SK-N-SH (cell line): ENCODE data around the gene LRRN4CL. TPM values are rescaled to one million over a fixed set of nuclear protein-coding genes. Genes with fewer than 3 reads are reported as not detected.
A peak's percentile ranks its signal among the peaks of the same experiment; 100 is the strongest.

Experiments
- CTCF ChIA-PET: fragments of 300-600, 350-600 bp; formaldehyde crosslinking; extraction: SDS; loops from one replicate; lab custom pipeline; 2021; lab: Yijun Ruan, JAX
- POLR2A ChIA-PET: fragments of 350-600 bp; sonication (Branson Sonifier 250); formaldehyde crosslinking; extraction: SDS; loops from one replicate; lab custom pipeline; 2020; ENCODE audit warnings: antibody characterized with exemption, inconsistent platforms; lab: Yijun Ruan, JAX
- DNase-seq: peaks from one replicate; pipeline ENCODE4 v3.0.0; 2012
- H2AFZ ChIP-seq: fragments of 200-600 bp; sonication (generic); 2 replicates; pipeline ENCODE4 v1.8.1; 2016; ENCODE audit warnings: antibody characterized with exemption, mild to moderate bottlenecking, low read depth
- H3F3A ChIP-seq: fragments of 200-600 bp; sonication (generic); replicated peaks from 2 replicates; pipeline ENCODE3; 2016; ENCODE audit warnings: antibody characterized with exemption, mild to moderate bottlenecking; ENCODE audit not compliant: insufficient read depth
- H3K27ac ChIP-seq, 2 experiments: fragments of 200-500 bp in 1 of 2; fragments of 200-600 bp in 1 of 2; sonication (Bioruptor generic) in 1 of 2; sonication (generic), shearing (Covaris generic) in 1 of 2; 2 replicates each; pipeline versions ENCODE4 v1.5.1 to v1.6.1; 2014 to 2016; ENCODE audit warnings: low read depth in 2 of 2, inconsistent platforms in 1 of 2, low read length in 1 of 2, mild to moderate bottlenecking in 1 of 2, mixed read lengths in 1 of 2
- H3K27me3 ChIP-seq: fragments of 200-600 bp; sonication (generic), shearing (Covaris generic); 2 replicates; pipeline ENCODE4 v1.6.1; 2016; ENCODE audit warnings: mixed run types; ENCODE audit not compliant: insufficient read depth
- H3K36me3 ChIP-seq, 2 experiments: fragments of 200-500 bp in 1 of 2; fragments of 200-600 bp in 1 of 2; sonication (Bioruptor generic) in 1 of 2; sonication (generic) in 1 of 2; replicated peaks in 1 of 2; 2 replicates each; pipeline versions ENCODE3 to v1.5.1; 2014 to 2016; ENCODE audit warnings: low read length in 1 of 2, mild to moderate bottlenecking in 1 of 2; ENCODE audit not compliant: insufficient read depth in 2 of 2, control insufficient read depth in 1 of 2
- H3K4me1 ChIP-seq, 2 experiments: fragments of 200-500 bp in 1 of 2; fragments of 200-600 bp in 1 of 2; sonication (Bioruptor generic) in 1 of 2; sonication (generic), shearing (Covaris generic) in 1 of 2; 2 replicates each; pipeline versions ENCODE4 v1.5.1 to v1.6.1; 2014 to 2016; ENCODE audit warnings: low read depth in 1 of 2, low read length in 1 of 2, mixed run types in 1 of 2; ENCODE audit not compliant: insufficient read depth in 2 of 2, control insufficient read depth in 1 of 2
- H3K4me2 ChIP-seq: fragments of 200-600 bp; sonication (generic), shearing (Covaris generic); 2 replicates; pipeline ENCODE4 v1.6.1; 2017; ENCODE audit warnings: mixed run types
- H3K4me3 ChIP-seq, 2 experiments: fragments of 200-500 bp in 1 of 2; fragments of 200-600 bp in 1 of 2; sonication (Bioruptor generic) in 1 of 2; sonication (generic), shearing (Covaris generic) in 1 of 2; 2 replicates each; pipeline versions ENCODE4 v1.5.1 to v1.8.1; 2014 to 2016; ENCODE audit warnings: low read depth in 2 of 2, inconsistent platforms in 1 of 2, low read length in 1 of 2, mild to moderate bottlenecking in 1 of 2, mixed read lengths in 1 of 2, moderate library complexity in 1 of 2
- H3K79me2 ChIP-seq: fragments of 200-600 bp; sonication (generic); 2 replicates; pipeline ENCODE4 v1.8.1; 2017; ENCODE audit warnings: mild to moderate bottlenecking; ENCODE audit not compliant: insufficient read depth
- H3K9ac ChIP-seq: fragments of 200-600 bp; sonication (generic); 2 replicates; pipeline ENCODE4 v1.6.1; 2017; ENCODE audit warnings: mixed run types
- H3K9me2 ChIP-seq: fragments of 200-600 bp; sonication (generic); 2 replicates; pipeline ENCODE4 v1.6.1; 2017; ENCODE audit warnings: mixed run types
- H3K9me3 ChIP-seq: fragments of 200-600 bp; sonication (generic); 2 replicates; pipeline ENCODE4 v1.6.1; 2017; ENCODE audit warnings: mixed run types, mild to moderate bottlenecking, moderate library complexity
- H4K20me1 ChIP-seq: fragments of 200-600 bp; sonication (generic); 2 replicates; pipeline ENCODE4 v1.6.1; 2017; ENCODE audit warnings: mild to moderate bottlenecking, mixed run types; ENCODE audit not compliant: insufficient read depth
- ELF1 ChIP-seq: IDR thresholded peaks from 2 replicates; pipeline ENCODE4 v1.4.0; 2012
- EP300 ChIP-seq, 2 experiments: IDR thresholded peaks; 2 replicates each; pipeline versions ENCODE4 v1.4.0 to v1.6.1; 2012; ENCODE audit warnings: borderline replicate concordance in 1 of 2, low read depth in 1 of 2, low read length in 1 of 2
- FOSL2 ChIP-seq: IDR thresholded peaks from 2 replicates; pipeline ENCODE4 v1.4.0; 2012; ENCODE audit warnings: low read depth, mild to moderate bottlenecking, moderate library complexity, borderline replicate concordance
- GABPA ChIP-seq: IDR thresholded peaks from 2 replicates; pipeline ENCODE4 v1.4.0; 2012; ENCODE audit warnings: low read depth, mild to moderate bottlenecking
- GATA2 ChIP-seq: sonication (generic); formaldehyde crosslinking; IDR thresholded peaks from 2 replicates; pipeline ENCODE4 v1.5.0; 2020; ENCODE audit warnings: mild to moderate bottlenecking, missing genetic modification reagents
- NRF1 ChIP-seq: IDR thresholded peaks from 2 replicates; pipeline ENCODE4 v1.6.1; 2012; ENCODE audit warnings: low read depth, mild to moderate bottlenecking, low read length
- POLR2AphosphoS5 ChIP-seq: IDR thresholded peaks from 2 replicates; pipeline ENCODE4 v1.6.1; 2012; ENCODE audit warnings: low read depth, low read length
- RAD21 ChIP-seq: IDR thresholded peaks from 2 replicates; pipeline ENCODE4 v1.6.1; 2012; ENCODE audit warnings: mild to moderate bottlenecking, low read length
- RCOR1 ChIP-seq: fragments of 150-350 bp; IDR thresholded peaks from 2 replicates; pipeline ENCODE4 v1.6.1; 2017; ENCODE audit warnings: antibody characterized with exemption, low read length
- REST ChIP-seq: IDR thresholded peaks from 2 replicates; pipeline ENCODE4 v1.6.1; 2012; ENCODE audit warnings: mild to moderate bottlenecking, low read depth, low read length, moderate library complexity
- SIN3A ChIP-seq: IDR thresholded peaks from 2 replicates; pipeline ENCODE4 v1.6.1; 2012; ENCODE audit warnings: low read depth, mild to moderate bottlenecking, low read length, moderate library complexity, borderline replicate concordance
- SMC3 ChIP-seq: IDR thresholded peaks from 2 replicates; pipeline ENCODE4 v1.6.1; 2012; ENCODE audit warnings: low read depth, low read length, improper control_type of control experiment
- TCF12 ChIP-seq: IDR thresholded peaks from 2 replicates; pipeline ENCODE4 v1.4.0; 2012
- TEAD4 ChIP-seq: IDR thresholded peaks from 2 replicates; pipeline ENCODE4 v1.4.0; 2012; ENCODE audit warnings: mild to moderate bottlenecking, borderline replicate concordance; ENCODE audit not compliant: insufficient read depth
- USF1 ChIP-seq: IDR thresholded peaks from 2 replicates; pipeline ENCODE4 v1.4.0; 2012; ENCODE audit warnings: low read depth, borderline replicate concordance
- USF2 ChIP-seq: fragments of 150-350 bp; IDR thresholded peaks from 2 replicates; pipeline ENCODE4 v1.6.1; 2017; ENCODE audit warnings: antibody characterized with exemption, low read length, low read depth, borderline replicate concordance
- YY1 ChIP-seq: IDR thresholded peaks from 2 replicates; pipeline ENCODE4 v1.4.0; 2012; ENCODE audit warnings: low read depth, mild to moderate bottlenecking
- ZBTB33 ChIP-seq: IDR thresholded peaks from 2 replicates; pipeline ENCODE4 v1.4.0; 2012; ENCODE audit warnings: low read depth, borderline replicate concordance
- WGBS: methylation state at CpG from one replicate; pipeline ENCODE4 v1.1.6; 2017; ENCODE audit warnings: low lambda C conversion rate; 5-methylcytosine and 5-hydroxymethylcytosine counted together
- polyA plus RNA-seq, 3 experiments: library from polyadenylated mRNA; depleted of rRNA; stranded (reverse); fragments of >200 nt; gene quantifications; 2 replicates each; pipeline ENCODE4 v1.2.3, GENCODE V29; 2012
- TF ChIP-seq, protein P1 (sequence below): IDR thresholded peaks from 2 replicates; pipeline ENCODE4 v1.4.0; 2012; ENCODE audit warnings: low read depth
- TF ChIP-seq, protein P2 (sequence below): IDR thresholded peaks from 2 replicates; pipeline ENCODE4; 2012

The LRRN4CL gene
- polyA plus RNA-seq, 1 of the 3 experiments (the other 2 are of a cell fraction): 0.08 TPM

GRCh38 chr11:62654297-62654696, 35.0 kb downstream of the LRRN4CL start:
- no peak overlapping the region for H3K4me3 ChIP-seq
- WGBS: 90% methylated on average over 11 of the region's 11 CpGs
- peaks cover 5% of the 10 kb centered on the region for H3F3A ChIP-seq
- no peaks in the 10 kb centered on the region for H3K9me3 ChIP-seq
- no peak overlapping the region for H3K4me2 ChIP-seq
- peak overlapping the region; percentile 97; the same call in 1 of the 2 replicates for H2AFZ ChIP-seq
- H3K9ac ChIP-seq: no peak overlapping the region
- H4K20me1 ChIP-seq: no peaks in the 10 kb centered on the region
- TF ChIP-seq USF1: no peak
- TF ChIP-seq NRF1: no peak
- TF ChIP-seq, protein P1, sequence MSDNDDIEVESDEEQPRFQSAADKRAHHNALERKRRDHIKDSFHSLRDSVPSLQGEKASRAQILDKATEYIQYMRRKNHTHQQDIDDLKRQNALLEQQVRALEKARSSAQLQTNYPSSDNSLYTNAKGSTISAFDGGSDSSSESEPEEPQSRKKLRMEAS: no peak
- no peak for TF ChIP-seq FOSL2
- no peak for TF ChIP-seq ELF1
- TF ChIP-seq GABPA: no peak
- TF ChIP-seq, protein P2, sequence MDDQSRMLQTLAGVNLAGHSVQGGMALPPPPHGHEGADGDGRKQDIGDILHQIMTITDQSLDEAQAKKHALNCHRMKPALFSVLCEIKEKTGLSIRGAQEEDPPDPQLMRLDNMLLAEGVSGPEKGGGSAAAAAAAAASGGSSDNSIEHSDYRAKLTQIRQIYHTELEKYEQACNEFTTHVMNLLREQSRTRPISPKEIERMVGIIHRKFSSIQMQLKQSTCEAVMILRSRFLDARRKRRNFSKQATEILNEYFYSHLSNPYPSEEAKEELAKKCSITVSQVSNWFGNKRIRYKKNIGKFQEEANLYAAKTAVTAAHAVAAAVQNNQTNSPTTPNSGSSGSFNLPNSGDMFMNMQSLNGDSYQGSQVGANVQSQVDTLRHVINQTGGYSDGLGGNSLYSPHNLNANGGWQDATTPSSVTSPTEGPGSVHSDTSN: no peak
- TF ChIP-seq RAD21: no peak
- no peak for TF ChIP-seq YY1
- no peak for TF ChIP-seq POLR2AphosphoS5
- no peak for TF ChIP-seq SMC3
- TF ChIP-seq TCF12: no peak
- TF ChIP-seq USF2: no peak
- no peak for TF ChIP-seq TEAD4
- TF ChIP-seq ZBTB33: no peak
- no peak for TF ChIP-seq EP300 (IDR thresholded peaks at IDR 0.05; ENCODE audit: borderline replicate concordance in 1 of 2, low read depth in 1 of 2, low read length in 1 of 2)
- TF ChIP-seq SIN3A: no peak
- no peak for TF ChIP-seq REST
- TF ChIP-seq GATA2 (CRISPR knock-in tag): no peak
- no peak for TF ChIP-seq RCOR1
- TF ChIP-seq, all 33 proteins: peak for 0
- Histone ChIP-seq H3K27ac (no peak overlapping the region), H3K36me3 (peaks cover 0 to 5% of the 10 kb centered on the region in 2 experiments), H3K9me2 (no peaks in the 10 kb centered on the region), H3K4me1 (peaks cover 2 to 5% of the 10 kb centered on the region in 2 experiments; a peak in 2 of 4 replicates), H3K27me3 (no peaks in the 10 kb centered on the region), H3K79me2 (peaks cover 30% of the 10 kb centered on the region)
- ChIA-PET POLR2A (interaction anchor here (2.2 kb wide), 1 partner anchor 10 kb away, joined by 31 read pairs; the partner anchor contains the start of genes C11orf98 and CSKMT), CTCF (interaction anchor here (1.6 kb wide), 1 partner anchor 41 kb away, joined by 4 read pairs; the partner anchor contains the start of gene ROM1)
- no peak for DNase-seq
